ENCODE data around the gene PTX3.

Gene PTX3

DNA sequence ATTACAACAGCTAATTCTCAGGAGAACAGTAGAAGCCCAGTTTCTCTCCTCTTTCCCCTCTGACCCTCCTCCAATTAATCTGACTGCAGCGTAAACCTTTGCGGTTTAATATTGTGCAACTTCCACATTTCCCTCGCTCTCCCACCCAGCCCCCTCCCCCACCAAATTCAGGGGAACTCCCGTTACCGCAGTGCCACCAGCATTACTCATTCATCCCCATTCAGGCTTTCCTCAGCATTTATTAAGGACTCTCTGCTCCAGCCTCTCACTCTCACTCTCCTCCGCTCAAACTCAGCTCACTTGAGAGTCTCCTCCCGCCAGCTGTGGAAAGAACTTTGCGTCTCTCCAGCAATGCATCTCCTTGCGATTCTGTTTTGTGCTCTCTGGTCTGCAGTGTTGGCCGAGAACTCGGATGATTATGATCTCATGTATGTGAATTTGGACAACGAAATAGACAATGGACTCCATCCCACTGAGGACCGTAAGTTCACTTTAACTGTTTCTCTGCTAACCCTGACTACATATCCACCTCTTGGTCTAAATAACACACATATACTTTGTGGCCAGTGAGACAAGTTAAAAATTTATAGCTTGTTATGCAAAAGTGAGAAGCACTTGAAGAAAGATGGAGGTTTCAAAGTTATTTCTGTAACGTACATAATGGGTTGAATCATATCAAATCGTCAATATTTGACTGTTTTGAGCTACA lies at the start of gene PTX3:
PTX3 (plus strand) TSS at position 268 of the 709 bp plus-strand sequence; CDS start at position 352, 84 bp downstream.
- no peak for DNase-seq (ENCODE audit: low spot score)

DNA sequence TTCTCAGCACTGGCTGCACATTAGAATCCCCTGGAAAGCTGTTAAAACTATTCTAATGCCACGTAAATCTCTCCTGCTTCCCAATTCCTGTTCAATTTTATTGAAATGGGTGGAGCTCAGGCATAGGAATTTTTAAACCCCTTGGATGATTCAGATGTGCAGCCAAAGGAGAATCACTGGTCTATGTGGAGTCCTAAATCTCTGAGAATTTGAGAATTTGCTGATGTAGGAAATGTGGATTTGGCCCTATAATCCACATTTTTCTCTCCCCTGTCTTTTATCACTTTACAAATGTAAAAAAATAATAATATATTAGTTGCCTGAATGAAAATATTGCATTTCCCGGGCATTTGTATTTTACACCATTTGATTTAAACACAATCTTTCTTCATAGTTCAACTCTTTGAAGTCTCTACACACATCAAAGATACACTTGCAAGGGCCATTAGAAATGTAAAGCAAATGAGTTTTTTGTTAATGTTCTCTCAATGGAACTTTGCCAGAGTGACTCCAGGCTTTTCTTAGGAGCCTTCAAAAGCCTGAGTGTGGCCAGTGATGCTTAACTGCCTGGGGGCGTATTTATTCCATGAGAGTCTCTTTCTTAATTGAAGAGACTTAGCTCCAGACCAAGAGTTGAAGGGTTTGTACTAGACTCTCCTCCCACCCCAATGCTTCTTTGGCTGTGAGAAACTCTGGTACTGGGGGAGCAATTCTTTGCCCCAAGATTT lies 48.8 kb upstream of the PTX3 start:
- DNase-seq (ENCODE audit: low spot score), result no peak

DNA sequence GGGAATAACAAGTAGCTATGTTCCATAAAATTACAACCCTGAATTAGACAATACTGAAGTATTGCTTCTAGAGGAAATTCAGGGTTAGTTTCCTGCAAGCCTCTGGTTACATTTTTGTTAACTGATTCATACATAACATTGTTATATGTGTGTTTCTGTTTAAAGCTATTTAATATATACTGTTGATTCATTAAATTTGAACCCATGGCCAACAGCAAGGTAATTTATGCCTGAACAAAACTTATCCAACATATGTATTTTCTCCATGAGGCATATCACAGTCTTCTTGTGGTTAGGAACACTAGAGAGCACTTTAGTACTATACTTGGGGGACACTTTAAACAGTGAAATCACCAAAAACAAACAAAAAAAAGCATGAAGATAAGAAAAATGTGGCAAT lies 47.7 kb upstream of the PTX3 start:
- no peak for DNase-seq (ENCODE audit: low spot score)

DNA sequence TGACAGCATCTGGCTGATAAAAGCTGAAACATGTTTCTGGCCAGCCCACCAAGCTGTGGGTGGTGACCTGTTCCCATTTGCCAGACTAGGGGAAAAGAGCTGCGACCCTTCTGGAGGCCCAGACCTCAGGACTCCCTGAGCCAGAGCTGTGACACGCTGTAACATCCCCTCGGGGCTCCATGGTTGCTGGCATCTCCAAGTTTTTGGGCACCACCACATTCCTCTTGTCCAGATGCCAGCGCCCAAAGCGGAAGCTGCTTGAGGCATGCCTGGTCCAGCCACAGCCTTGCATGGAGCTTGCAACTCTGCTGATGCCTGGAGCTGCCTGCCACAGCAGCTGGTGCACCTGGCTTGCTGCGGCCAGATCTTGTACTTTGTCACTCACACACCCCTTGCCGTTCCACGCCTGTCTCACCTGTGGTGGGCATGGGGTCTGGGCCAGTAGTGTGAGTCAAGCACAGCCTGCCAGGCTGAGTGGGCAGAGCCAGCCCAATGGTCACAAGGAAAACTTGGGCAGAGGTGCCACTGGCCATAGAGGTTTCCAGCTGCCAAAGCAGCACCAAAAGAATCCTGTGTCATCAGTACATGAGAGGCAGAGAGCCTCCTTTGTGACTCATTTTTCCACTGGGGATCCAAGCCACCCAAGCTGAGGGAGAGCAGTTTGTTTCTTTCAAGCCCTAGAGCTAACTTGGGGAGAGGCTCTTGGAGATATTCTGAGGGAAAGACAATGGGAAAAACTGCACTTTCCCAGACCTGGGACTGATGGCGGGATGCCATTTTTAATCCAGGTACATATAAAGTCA lies 45.7 kb upstream of the PTX3 start:
- DNase-seq (ENCODE audit: low spot score), result no peak

DNA sequence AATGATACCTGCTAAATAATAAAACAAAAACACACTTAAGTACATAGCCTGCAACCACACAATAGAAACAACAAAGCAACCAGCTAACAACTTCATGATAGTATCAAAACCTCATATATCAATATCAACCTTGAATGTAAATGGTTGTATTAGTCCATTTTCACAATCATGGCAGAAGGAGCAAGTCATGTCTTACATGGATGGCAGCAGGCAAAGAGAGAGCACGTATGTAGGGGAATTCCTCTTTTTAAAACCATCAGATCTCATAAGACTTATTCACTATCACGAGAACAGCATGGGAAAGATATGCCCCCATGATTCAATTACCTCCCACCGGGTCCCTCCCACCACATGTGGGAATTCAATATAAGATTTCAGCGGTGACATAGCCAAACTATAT lies 44.5 kb upstream of the PTX3 start:
- no peak for DNase-seq (ENCODE audit: low spot score)

DNA sequence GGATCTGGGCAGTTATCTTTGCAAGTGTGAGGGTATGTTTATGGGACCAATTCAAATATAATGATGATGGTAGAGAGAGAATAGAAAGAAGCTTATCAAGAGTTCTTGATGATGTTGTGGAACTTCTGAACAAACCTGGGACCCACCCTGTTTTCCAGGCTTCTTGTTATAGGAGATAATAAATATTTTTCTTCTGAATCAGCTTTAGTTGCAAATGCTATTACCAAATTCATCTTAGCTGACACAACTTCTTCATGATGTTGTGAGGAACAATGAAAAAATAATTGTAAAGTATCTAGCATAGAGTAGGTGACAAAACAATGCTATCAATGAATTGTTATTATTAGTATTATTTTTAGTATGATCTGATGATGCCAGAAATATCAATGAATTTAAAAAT lies 43.5 kb upstream of the PTX3 start:
- no peak for DNase-seq (ENCODE audit: low spot score)

DNA sequence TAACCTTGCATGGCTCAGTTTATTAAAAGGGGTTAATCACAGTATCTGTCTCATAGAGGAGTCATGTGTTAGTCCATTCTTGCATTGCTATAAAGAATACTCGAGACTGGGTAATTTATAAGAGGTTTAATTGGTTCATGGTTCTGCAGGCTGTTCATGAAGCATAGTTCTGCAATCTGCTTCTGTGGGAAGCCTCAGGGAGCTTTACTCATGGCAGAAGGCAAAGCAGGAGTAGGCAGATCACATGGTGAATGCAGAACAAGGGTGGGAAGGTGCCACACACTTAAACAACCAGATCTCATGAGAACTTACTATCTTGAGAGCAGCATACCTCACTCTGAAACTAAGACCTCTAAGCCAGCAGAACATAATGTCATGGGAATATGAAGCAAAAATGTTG lies 42.2 kb upstream of the PTX3 start:
- no peak for DNase-seq (ENCODE audit: low spot score)

DNA sequence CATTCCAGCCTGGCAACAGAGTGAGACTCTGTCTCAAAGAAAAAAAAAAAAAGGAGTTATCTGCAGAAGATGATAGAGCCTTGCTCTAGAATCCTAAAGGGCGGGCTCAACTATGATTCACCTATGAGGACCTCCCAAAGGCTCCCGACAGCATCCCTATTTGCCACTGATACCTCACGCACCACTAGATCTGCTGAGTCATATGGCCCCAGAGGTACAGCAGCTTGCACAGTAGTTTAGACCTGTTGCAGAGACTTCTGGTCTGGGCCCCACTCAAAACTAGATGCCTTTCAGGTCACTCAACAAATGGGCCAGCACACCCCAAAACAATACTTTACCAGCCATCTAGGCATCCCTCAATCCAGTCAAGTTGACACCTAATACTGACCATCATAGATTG lies 38.1 kb upstream of the PTX3 start:
- DNase-seq (ENCODE audit: low spot score), result no peak

DNA sequence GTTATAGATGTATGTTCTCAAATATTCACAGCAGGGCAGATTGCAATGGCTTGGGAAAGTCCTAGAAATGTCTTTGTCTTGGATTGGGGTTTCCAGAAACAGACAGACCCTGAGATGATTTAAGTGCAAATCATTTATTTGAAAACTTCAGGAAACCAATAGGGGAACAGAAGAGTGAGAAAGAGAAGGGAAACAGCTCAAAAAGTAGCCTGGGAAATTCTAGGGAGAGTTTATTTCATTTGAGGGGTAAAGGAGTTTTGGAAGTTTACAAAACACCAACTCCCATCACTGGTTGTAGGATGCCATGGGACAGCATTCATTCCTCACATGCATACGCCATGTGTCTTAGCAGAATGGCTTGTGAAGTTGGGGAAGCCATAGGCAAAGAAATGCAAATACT lies 32.3 kb upstream of the PTX3 start:
- DNase-seq (ENCODE audit: low spot score), result no peak

DNA sequence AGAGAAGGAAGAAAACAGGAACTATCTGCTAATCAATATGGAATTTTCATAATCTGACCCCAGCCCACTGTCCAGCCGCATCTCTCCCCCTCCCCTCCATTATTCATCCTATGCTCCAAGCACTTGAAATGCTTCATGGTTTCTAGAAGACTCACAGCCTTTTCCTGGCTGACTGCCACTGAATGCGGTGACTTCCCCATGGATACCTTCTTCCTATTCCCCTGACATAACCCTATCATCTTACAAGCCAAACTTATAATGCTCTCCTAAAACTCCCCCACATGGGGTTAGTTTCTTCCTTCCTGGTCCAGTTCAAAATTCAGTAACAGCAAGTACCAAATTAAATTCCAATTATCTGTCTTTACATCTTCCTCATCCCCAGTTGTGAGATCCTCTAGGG lies 31.2 kb upstream of the PTX3 start:
- no peak for DNase-seq (ENCODE audit: low spot score)

DNA sequence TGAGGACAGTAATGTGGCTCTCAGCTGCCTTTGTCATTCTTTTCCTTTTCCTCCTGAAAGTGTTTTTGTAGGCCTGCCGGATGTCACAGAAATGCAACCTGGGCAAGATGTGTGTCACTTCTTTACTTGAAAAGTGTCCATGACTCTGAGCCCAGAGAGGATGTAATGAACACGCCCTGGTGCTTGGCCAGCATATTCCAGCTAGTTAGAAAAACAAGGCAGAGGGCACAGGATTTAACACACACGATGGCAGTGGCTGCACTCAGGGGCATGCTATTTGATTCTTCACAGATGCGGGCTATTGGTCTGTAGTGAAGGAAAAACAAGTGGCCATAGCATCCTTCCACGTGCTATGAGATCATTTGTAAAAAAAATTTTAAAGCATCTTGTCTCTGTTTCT lies 30.3 kb upstream of the PTX3 start:
- no peak for DNase-seq (ENCODE audit: low spot score)

DNA sequence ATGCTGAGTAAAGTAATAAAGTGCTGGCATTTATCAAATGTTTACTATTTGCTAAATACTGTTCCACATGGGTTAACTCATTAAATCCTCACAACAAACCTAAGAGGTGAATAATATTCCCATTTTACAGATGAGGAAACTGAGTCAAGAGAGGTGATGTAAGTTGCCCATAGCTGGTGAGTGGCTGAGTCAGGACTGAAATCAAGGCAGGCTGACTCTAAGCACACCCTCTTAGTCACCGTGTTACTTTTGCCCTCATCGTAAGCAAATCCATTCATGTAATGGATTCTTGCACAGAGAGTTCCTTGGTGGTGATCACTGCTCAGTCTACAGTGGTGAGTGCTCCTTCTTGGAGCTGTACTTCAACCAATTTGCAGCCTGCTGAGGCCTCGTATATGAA lies 28.9 kb upstream of the PTX3 start:
- DNase-seq (ENCODE audit: low spot score), result no peak

DNA sequence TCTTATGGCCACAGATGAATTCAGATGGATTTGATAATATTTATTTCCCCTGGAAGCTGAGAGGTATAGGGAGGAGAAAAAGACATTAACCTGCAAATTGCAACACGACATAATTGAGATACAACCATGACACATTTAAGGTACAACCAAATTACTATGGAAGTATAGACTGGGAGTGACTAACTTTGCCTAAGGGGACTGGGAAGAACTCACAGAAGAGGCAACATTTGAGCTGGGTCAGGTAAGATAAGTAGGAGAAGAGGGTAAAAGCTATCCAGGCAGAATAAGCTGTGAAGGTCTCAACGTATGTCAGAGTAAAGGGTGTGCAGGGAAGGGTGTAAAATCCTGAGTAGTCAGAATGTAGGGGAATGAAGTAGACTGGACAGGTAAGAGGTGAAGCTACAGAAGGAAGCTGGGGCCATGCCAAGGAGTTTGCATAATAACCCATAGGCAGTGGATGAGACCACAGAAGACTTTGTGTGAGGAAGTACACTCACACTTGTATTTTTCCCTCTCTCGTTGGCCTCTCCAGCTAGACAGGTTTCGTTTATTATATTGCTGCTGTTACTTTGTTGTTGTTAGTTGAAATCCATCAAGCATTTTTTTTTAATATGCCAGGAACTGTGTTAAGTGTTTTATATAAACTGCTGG lies 28.0 kb upstream of the PTX3 start:
- no peak for DNase-seq (ENCODE audit: low spot score)

DNA sequence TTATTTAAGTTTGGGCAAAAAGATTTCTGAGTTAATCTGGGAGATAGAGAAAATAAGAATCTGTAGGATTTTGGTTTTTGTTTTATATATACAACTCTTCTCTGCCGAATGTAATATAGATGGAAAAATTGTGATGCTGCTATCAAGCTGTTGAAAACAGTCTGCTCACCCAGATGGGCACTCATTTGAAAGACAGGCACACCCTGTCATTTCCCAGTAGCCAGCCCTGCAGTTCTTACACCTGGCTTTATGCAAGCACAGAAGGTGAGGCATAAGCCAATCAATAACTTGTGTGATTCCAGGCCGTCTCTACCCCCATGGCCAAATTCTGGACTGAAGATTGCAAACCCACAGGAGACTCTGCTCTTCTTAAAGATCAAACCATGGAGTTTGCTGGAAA lies 27.1 kb upstream of the PTX3 start:
- DNase-seq (ENCODE audit: low spot score), result no peak

DNA sequence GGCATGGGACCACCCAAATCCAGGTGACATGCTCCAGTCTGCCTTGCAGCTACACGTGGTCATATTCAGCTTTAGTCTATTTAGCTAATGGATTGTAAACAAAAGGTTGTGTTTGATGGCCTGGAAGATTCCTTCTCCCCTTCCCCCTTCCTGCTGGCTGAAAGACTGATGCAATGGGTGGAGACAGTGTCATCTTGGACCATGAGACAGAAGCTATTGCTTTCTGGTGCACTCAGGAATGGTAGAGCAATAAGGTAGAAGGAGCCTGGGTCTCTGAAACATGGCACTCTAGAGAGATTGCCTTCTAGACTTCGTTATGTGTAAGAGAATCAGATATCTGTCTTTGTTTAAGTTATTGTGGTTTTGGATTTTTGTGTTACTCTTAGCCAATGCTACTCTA lies 25.7 kb upstream of the PTX3 start:
- DNase-seq (ENCODE audit: low spot score), result no peak

DNA sequence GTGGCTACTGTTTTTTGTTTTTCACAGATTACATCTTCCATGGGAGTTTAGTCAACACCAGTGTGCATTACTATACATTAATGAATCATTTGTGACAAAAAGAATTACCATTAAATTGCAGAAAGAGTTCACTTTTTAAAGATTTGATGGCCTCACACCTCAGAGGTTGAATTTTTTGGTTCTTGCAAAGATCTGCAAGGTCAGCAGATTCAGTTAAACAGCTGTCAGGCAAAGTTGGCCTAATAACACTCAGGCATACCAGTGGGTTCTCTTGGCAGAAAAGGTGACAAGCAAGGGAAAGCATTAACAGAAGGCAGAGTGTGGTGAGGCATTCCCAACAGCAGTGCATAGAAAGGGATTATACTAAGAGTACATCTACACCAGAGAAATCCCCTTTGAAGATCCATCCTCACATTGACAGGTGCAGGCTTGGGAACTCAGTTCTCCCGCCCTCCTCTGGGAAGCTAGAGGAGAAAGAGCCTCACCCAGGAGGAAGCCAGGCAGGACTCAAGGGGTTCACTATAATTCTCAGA lies 24.3 kb upstream of the PTX3 start:
- no peak for DNase-seq (ENCODE audit: low spot score)

DNA sequence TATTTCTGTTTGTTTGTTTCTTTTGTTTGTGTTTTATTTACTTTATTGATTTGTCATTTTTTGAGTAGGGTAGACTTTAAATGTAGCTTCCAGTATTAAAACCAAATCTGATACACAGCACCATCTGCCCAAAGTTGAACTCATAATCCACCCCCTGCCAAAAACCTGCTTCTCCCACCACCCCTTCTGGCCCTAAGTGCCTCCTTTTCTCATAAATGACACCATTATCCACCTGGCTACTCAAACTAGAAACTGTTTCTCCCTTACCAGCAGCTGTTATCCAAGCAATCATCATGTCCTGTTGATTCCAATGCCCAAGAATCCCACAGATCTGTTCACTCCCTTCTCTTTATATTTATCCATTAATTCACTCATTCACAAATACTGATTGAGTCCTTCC lies 21.8 kb upstream of the PTX3 start:
- no peak for DNase-seq (ENCODE audit: low spot score)

DNA sequence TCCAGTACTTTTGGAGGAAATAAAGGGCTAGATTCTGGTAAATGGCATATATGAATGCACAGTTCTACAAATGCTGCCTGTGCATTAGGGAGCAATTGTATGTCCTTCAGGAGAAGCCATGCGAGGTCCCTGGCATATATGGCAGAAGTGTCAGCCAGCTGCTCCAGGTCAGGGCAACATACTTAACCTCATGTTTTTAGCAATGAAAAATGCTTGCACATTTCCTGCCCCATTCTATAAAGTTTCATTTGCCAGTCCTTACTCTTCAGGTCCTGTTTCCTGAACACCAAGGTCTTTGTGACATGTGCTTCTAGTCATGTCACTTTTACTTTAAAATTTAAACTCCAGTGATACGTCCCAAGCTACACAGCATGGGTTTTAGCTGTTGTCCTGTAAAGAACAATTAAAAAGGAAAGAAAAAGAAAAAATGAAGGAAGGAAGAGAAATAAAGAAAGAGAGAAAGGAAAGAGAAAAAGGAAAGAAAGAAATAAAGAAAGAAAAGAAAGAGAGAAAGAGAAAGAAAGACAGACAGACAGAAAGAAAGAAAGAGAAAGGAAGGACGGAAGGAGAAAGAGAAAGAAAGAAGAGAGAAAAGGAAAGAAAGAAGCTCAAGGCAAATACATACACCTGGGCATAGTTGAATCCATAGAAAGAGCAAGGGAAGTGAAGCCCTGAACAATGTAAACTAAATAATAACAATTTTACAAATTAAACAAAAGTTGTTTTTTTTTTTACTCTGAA lies 20.1 kb upstream of the PTX3 start:
- no peak for DNase-seq (ENCODE audit: low spot score)

DNA sequence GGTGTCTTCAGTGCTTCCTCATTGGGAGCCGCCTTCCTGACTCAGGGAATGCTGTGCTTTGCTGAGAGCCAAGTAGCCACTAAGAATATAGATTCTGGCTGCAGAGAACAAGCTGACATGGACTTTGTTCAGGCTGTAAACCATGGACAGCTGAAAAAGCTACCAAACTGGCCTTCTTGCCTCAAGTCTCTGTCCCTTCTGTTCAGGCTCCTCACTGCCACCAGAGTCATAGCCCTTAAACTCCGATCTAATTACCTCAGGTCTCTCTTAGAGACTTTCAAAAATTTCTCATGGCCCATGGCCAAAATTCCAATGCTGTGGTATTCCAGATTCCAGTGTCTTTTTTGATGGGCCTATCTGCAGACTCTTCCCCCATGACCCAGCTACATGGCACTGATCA lies 19.4 kb upstream of the PTX3 start:
- DNase-seq (ENCODE audit: low spot score), result no peak

DNA sequence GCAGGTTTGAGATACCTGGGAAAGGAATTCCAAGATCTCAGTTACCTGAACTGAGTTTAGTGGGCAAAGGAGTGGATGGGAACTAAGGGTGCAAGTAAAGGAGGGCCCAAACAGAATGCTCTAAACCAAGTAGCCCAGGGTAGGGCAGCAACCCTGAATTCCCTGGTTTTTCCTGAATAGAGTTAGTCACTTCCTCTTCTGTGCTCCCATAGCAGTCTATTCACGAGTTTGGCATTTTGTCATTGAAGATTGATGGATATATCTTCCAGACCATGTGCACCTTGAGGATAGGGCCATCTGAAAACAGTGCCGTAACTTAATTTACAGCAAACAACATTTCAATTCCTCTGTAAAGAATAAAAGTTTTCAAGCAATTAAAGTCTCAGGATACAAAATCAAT lies 18.5 kb upstream of the PTX3 start:
- DNase-seq (ENCODE audit: low spot score), result no peak

DNA sequence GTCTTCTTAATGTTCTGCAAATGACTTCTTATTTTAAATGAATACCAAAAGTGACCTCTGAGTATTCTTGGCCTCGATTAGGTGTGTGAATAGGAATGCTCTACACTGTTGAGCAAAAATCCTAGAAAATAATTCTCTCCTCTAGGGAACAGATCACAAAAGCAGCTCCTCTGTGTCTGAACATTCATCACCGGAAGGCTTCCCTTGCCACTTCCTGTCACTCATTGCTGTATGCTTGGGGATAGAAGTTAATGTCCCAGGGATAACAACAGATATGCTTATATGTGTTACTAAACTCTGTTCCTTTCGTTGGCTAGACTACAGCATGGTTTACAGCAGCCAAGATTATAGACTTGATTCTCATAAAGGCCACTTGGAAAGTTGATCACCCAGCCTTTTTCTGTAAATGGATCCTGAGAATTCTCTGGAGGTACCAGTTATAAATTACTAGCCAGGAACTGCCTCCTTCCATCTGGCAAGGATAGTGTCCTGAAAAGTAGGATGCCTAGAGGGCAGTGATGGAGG lies 16.0 kb upstream of the PTX3 start:
- no peak for DNase-seq (ENCODE audit: low spot score)

Data from CD4-positive, alpha-beta T cell treated with Interleukin-2 at 100 ng/mL for 4 hours (primary cell).